Measurements from ENCODE around the gene STX18.
"Not testable (repeated sequence)": the region's sequence is repeated elsewhere in the genome, so short reads cannot be mapped to it uniquely, and the experiment has no call there.

STX18 gene

GRCh38 chr4:4572821-4573220, 31.0 kb upstream of the STX18 start:
- H3K4me3 ChIP-seq (ENCODE audit: control insufficient read depth, low read depth, low read length) = no peak overlapping the region
- peak; percentile 31 for DNase-seq (ENCODE audit: low read depth)
- TF ChIP-seq CTCF (conservative IDR thresholded peaks at IDR 0.05; ENCODE audit: control insufficient read depth, insufficient read depth, low read depth, low read length) = no peak

- not testable (repeated sequence) for H3K4me3 ChIP-seq (ENCODE audit: control insufficient read depth, low read depth, low read length); DNase-seq (ENCODE audit: low read depth)
These were observed 28.0 kb upstream of the STX18 start for GRCh38 chr4:4569861-4570260.

- H3K4me3 ChIP-seq (ENCODE audit: control insufficient read depth, low read depth, low read length) = no peak overlapping the region
- TF ChIP-seq CTCF (conservative IDR thresholded peaks at IDR 0.05; ENCODE audit: control insufficient read depth, insufficient read depth, low read depth, low read length) = no peak
- peak; percentile 46 for DNase-seq (ENCODE audit: low read depth)
These were observed 27.1 kb upstream of the STX18 start for GRCh38 chr4:4568806-4569427.

- H3K4me3 ChIP-seq (ENCODE audit: control insufficient read depth, low read depth, low read length); DNase-seq (ENCODE audit: low read depth): not testable (repeated sequence)
These were observed 24.5 kb upstream of the STX18 start for GRCh38 chr4:4566359-4566758.

GRCh38 chr4:4564522-4564921, 22.7 kb upstream of the STX18 start:
- TF ChIP-seq CTCF (conservative IDR thresholded peaks at IDR 0.05; ENCODE audit: control insufficient read depth, insufficient read depth, low read depth, low read length) = no peak
- H3K4me3 ChIP-seq (ENCODE audit: control insufficient read depth, low read depth, low read length) = no peak overlapping the region
- DNase-seq (ENCODE audit: low read depth) = no peak

GRCh38 chr4:4560642-4561041, 18.8 kb upstream of the STX18 start:
- H3K4me3 ChIP-seq (ENCODE audit: control insufficient read depth, low read depth, low read length) = no peak overlapping the region
- DNase-seq (ENCODE audit: low read depth) = no peak
- TF ChIP-seq CTCF (conservative IDR thresholded peaks at IDR 0.05; ENCODE audit: control insufficient read depth, insufficient read depth, low read depth, low read length) = no peak

GRCh38 chr4:4560136-4560535, 18.3 kb upstream of the STX18 start:
- no peak for TF ChIP-seq CTCF (conservative IDR thresholded peaks at IDR 0.05; ENCODE audit: control insufficient read depth, insufficient read depth, low read depth, low read length)
- no peak for DNase-seq (ENCODE audit: low read depth)
- H3K4me3 ChIP-seq (ENCODE audit: control insufficient read depth, low read depth, low read length) = no peak overlapping the region

- TF ChIP-seq CTCF (conservative IDR thresholded peaks at IDR 0.05; ENCODE audit: control insufficient read depth, insufficient read depth, low read depth, low read length) = no peak
- no peak overlapping the region for H3K4me3 ChIP-seq (ENCODE audit: control insufficient read depth, low read depth, low read length)
- DNase-seq (ENCODE audit: low read depth) = no peak
These were observed 17.7 kb upstream of the STX18 start for GRCh38 chr4:4559596-4559995.
